B cell (primary cell): ENCODE results near the gene SPG7. TPM values are rescaled to one million over a fixed set of nuclear protein-coding genes. Genes with fewer than 3 reads are reported as not detected.
A peak's percentile ranks its signal among the peaks of the same experiment; 100 is the strongest.

ENCODE experiments used
- ATAC-seq: fragments of 200-7000 bp; cut with Tn5 transposase; one replicate; pipeline ENCODE4 v1.10.0; 2021; ENCODE audit warnings: low read depth, mild to moderate bottlenecking, moderate number of reproducible peaks, moderate library complexity
- CTCF ChIA-PET: fragments of 350-600 bp; sonication (Branson Sonifier 250); formaldehyde crosslinking; loops from one replicate; lab custom pipeline; 2021; ENCODE audit warnings: antibody characterized with exemption, inconsistent platforms; lab: Charles Lee
- POLR2A ChIA-PET: fragments of 350-600 bp; sonication (Branson Sonifier 250); formaldehyde crosslinking; loops from one replicate; lab custom pipeline; 2021; ENCODE audit warnings: antibody characterized with exemption; lab: Charles Lee
- DNase-seq: peaks from one replicate; pipeline ENCODE4 v3.0.0; 2013
- H2AFZ ChIP-seq: 2 replicates; pipeline ENCODE4 v1.6.1; 2012; ENCODE audit warnings: mild to moderate bottlenecking, low read depth, low read length; ENCODE audit not compliant: insufficient read depth, poor library complexity, severe bottlenecking
- H3K27ac ChIP-seq, 2 donors: 1 replicate in 1 of 2; 2 replicates in 1 of 2; pipeline ENCODE4 v1.5.1; 2012 to 2013; ENCODE audit warnings: low read length in 2 of 2, mild to moderate bottlenecking in 2 of 2, moderate library complexity in 1 of 2
- H3K27me3 ChIP-seq, 4 experiments: fragments of 200-600 bp in 1 of 4; sonication (generic) in 1 of 4; replicated peaks in 1 of 4; 1 replicate in 2 of 4; 2 replicates in 2 of 4; pipeline versions ENCODE4 v1.6.1 to v1.7.0; 2013 to 2016; ENCODE audit warnings: low read length in 3 of 4, mild to moderate bottlenecking in 2 of 4, mixed read lengths in 1 of 4, moderate library complexity in 1 of 4; ENCODE audit not compliant: insufficient read depth in 4 of 4, control insufficient read depth in 3 of 4; ENCODE audit errors: control extremely low read depth in 1 of 4
- H3K36me3 ChIP-seq, 2 experiments: replicated peaks in 1 of 2; 1 replicate in 1 of 2; 2 replicates in 1 of 2; pipeline versions ENCODE4 v1.6.1 to v1.7.1; 2013; ENCODE audit warnings: low read length in 1 of 2; ENCODE audit not compliant: insufficient read depth in 2 of 2, control insufficient read depth in 1 of 2; ENCODE audit errors: control extremely low read depth in 1 of 2, extremely low read depth in 1 of 2
- H3K4me1 ChIP-seq, 2 donors: fragments of 200-600 bp in 1 of 2; sonication (generic) in 1 of 2; 1 replicate in 1 of 2; 2 replicates in 1 of 2; pipeline versions ENCODE4 v1.5.1 to v1.6.1; 2013 to 2017; ENCODE audit warnings: low read length in 2 of 2; ENCODE audit not compliant: control insufficient read depth in 2 of 2, insufficient read depth in 2 of 2
- H3K4me2 ChIP-seq: replicated peaks from 2 replicates; pipeline ENCODE3; 2012; ENCODE audit warnings: mild to moderate bottlenecking, low read depth, low read length; ENCODE audit not compliant: poor library complexity, severe bottlenecking
- H3K4me3 ChIP-seq, 5 experiments: fragments of 200-600 bp in 1 of 5; sonication (generic) in 1 of 5; 1 replicate in 3 of 5; 2 replicates in 2 of 5; pipeline versions ENCODE4 v1.5.1 to v1.7.0; 2011 to 2016; ENCODE audit warnings: low read length in 4 of 5, mild to moderate bottlenecking in 4 of 5, low read depth in 2 of 5, control low read depth in 1 of 5, moderate library complexity in 1 of 5; ENCODE audit not compliant: insufficient read depth in 1 of 5; ENCODE audit errors: control extremely low read depth in 1 of 5, extremely low read depth in 1 of 5
- H3K79me2 ChIP-seq: fragments of 200-600 bp; sonication (generic); one replicate; pipeline ENCODE4 v1.6.0; 2016; ENCODE audit warnings: low read length; ENCODE audit not compliant: control insufficient read depth, insufficient read depth
- H3K9ac ChIP-seq: fragments of 200-600 bp; sonication (generic); 2 replicates; pipeline ENCODE4 v1.6.1; 2017; ENCODE audit warnings: mild to moderate bottlenecking, low read length, moderate library complexity
- H3K9me3 ChIP-seq, 3 donors: one replicate each; pipeline versions ENCODE4 v1.6.1 to v1.7.1; 2013; ENCODE audit warnings: low read length in 2 of 3; ENCODE audit not compliant: control insufficient read depth in 2 of 3, insufficient read depth in 1 of 3; ENCODE audit errors: control extremely low read depth in 1 of 3
- H4K20me1 ChIP-seq: 2 replicates; pipeline ENCODE4 v1.6.0; 2012; ENCODE audit warnings: mild to moderate bottlenecking, low read length; ENCODE audit not compliant: insufficient read depth, control insufficient read depth, poor library complexity, severe bottlenecking
- H3K27ac Mint-ChIP-seq: one replicate; pipeline ENCODE4 v1.8.0; 2021; ENCODE audit warnings: mixed read lengths
- H3K27me3 Mint-ChIP-seq: one replicate; pipeline ENCODE4 v1.8.0; 2021; ENCODE audit warnings: mixed read lengths
- H3K4me1 Mint-ChIP-seq: one replicate; pipeline ENCODE4 v1.8.0; 2021; ENCODE audit warnings: mixed read lengths
- H3K4me3 Mint-ChIP-seq: one replicate; pipeline ENCODE4 v1.8.0; 2021; ENCODE audit warnings: mixed read lengths
- H3K9me3 Mint-ChIP-seq: one replicate; pipeline ENCODE4 v1.8.0; 2022; ENCODE audit warnings: mixed read lengths; ENCODE audit not compliant: insufficient read depth
- EZH2 ChIP-seq: IDR thresholded peaks from 2 replicates; pipeline ENCODE4 v1.6.1; 2012; ENCODE audit warnings: borderline replicate concordance, low read depth, mild to moderate bottlenecking, moderate library complexity, low read length; ENCODE audit not compliant: insufficient read depth, poor library complexity, severe bottlenecking
- WGBS: methylation state at CpG from one replicate; pipeline ENCODE4 v1.1.5; 2013; ENCODE audit warnings: missing lambda C conversion rate; ENCODE audit not compliant: insufficient coverage; 5-methylcytosine and 5-hydroxymethylcytosine counted together
- intact Hi-C: fragments of 100-400 bp; cut with micrococcal nuclease; formaldehyde crosslinking; loops from one replicate; pipeline ENCODE4 v1.10.0; 2022
- polyA plus RNA-seq: library from polyadenylated mRNA; depleted of rRNA; stranded (reverse); fragments of >200 nt; gene quantifications from 2 replicates; pipeline ENCODE4 v1.2.3, GENCODE V29; 2012
- total RNA-seq, 2 donors: library from RNA; stranded (reverse); fragments of 120-200 nt in 1 of 2; gene quantifications; 1 replicate in 1 of 2; 2 replicates in 1 of 2; pipeline versions ENCODE4 v1.2.3 to v1.2.4, GENCODE V29; 2013 to 2022
- TF ChIP-seq, protein P1 (sequence below): fragments of 200-600 bp; IDR thresholded peaks from one replicate; pipeline ENCODE4 v1.8.0; 2022; ENCODE audit warnings: antibody characterized with exemption, mild to moderate bottlenecking

The SPG7 gene
- total and polyA plus RNA-seq, 2 donors (not counting 1 experiment from before 2014, with no cell fraction given) = 146 to 157 TPM

DNA sequence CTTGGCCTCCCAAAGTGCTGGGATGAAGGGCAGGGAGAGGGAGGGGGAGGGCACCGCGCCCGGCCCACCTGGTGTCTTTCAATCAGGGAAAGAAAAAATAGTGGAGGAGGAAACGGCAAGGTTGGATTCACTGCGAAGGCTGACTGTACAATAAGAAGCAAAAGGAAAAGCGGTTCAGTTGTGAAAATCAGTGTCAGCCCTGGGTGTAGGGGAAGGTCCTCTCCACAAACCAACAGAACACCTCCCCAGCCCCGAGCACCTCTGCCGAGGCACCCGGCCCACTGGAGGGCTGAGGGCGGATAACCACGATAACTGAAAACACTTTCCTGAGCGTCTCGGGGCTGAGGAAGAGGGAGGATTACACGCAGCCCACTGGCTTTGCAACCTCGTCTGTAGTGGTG, 1.4 kb upstream of the SPG7 start:
- H3K4me1 Mint-ChIP-seq = peaks cover 31% of the 10 kb centered on the region
- Histone ChIP-seq H2AFZ (no peak overlapping the region), H3K36me3 (peaks cover 4 to 14% of the 10 kb centered on the region in 2 experiments), H3K9ac (peak overlapping the region; percentile 86), H3K4me2 (peak overlapping the region; percentile 96), H3K27me3 (no peaks in the 10 kb centered on the region), H3K79me2 (peaks cover 38% of the 10 kb centered on the region), H3K9me3 (no peaks in the 10 kb centered on the region), H3K4me1 (peaks cover 34 to 38% of the 10 kb centered on the region in 2 donors), H3K27ac (no peak overlapping the region), H3K4me3 (peak overlapping the region in 2 of 5 experiments; percentile 73 to 92), H4K20me1 (peaks cover 22% of the 10 kb centered on the region)
- H3K27ac Mint-ChIP-seq = peak overlapping the region; percentile 26
- CTCF ChIA-PET = interaction anchor here (0.9 to 3.4 kb wide), 3 partner anchors 12 to 172 kb away, joined by 3 to 19 read pairs (median 3); no protein-coding TSS in a partner anchor
- ATAC-seq (no peak), DNase-seq (no peak)
- H3K27me3 Mint-ChIP-seq = no peaks in the 10 kb centered on the region
- no peak for TF ChIP-seq EZH2
- TF ChIP-seq, protein P1, sequence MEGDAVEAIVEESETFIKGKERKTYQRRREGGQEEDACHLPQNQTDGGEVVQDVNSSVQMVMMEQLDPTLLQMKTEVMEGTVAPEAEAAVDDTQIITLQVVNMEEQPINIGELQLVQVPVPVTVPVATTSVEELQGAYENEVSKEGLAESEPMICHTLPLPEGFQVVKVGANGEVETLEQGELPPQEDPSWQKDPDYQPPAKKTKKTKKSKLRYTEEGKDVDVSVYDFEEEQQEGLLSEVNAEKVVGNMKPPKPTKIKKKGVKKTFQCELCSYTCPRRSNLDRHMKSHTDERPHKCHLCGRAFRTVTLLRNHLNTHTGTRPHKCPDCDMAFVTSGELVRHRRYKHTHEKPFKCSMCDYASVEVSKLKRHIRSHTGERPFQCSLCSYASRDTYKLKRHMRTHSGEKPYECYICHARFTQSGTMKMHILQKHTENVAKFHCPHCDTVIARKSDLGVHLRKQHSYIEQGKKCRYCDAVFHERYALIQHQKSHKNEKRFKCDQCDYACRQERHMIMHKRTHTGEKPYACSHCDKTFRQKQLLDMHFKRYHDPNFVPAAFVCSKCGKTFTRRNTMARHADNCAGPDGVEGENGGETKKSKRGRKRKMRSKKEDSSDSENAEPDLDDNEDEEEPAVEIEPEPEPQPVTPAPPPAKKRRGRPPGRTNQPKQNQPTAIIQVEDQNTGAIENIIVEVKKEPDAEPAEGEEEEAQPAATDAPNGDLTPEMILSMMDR = no peak
- no peaks in the 10 kb centered on the region for H3K9me3 Mint-ChIP-seq
- intact Hi-C loops = loop anchor here (5.0 kb wide), 2 partner anchors 84 to 189 kb away; no protein-coding TSS in a partner anchor
- peak overlapping the region; percentile 66 for H3K4me3 Mint-ChIP-seq
- POLR2A ChIA-PET = interaction anchor here (0.6 to 2.5 kb wide), 4 partner anchors 18 to 160 kb away, joined by 3 to 16 read pairs (median 5); no protein-coding TSS in a partner anchor
- WGBS = 8% methylated on average over 2 of the region's 15 CpGs

DNA sequence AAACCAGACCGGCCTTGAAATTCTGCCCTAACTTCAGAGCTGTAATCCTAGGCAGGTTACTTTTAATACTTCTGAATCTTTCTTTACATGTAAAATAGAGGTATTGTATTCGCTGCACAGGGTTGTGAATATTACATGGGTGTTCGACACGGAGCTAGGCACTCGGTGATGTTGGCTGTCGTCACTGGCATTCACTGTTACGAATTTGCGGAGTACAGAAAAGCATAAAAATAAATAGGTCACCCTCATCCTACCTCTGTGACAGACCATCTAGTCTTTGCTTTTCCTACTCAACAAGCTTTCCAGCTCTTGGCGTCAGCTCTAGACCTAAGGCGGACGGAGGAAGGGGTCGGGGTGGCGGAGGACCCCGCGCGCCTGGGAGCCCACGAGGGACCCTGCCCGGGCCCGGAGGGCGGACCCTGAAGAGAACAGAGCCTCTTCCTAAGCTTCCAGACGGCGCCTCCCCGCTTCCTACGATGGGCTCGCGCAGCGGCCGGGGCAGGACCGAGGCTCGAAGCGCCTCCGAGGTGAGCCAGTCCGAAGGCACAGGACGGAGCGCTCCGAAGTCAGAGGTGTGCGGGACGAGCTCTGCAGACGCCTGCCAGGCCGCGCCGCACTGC, 879 bp upstream of the SPG7 start:
- peak overlapping the region; percentile 71 to 87 for H3K27ac ChIP-seq
- ATAC-seq (no peak), DNase-seq (no peak)
- Mint-ChIP-seq H3K27ac (peak overlapping the region; percentile 56), H3K27me3 (no peaks in the 10 kb centered on the region), H3K4me3 (peak overlapping the region; percentile 94), H3K4me1 (peaks cover 31% of the 10 kb centered on the region), H3K9me3 (no peaks in the 10 kb centered on the region)
- H3K27me3 ChIP-seq = no peaks in the 10 kb centered on the region
- POLR2A ChIA-PET = interaction anchor here (0.6 to 2.5 kb wide), 7 partner anchors 18 to 266 kb away, joined by 3 to 16 read pairs (median 5); no protein-coding TSS in a partner anchor
- H3K9me3 ChIP-seq = no peaks in the 10 kb centered on the region
- TF ChIP-seq, protein P1 = no peak
- TF ChIP-seq EZH2 = no peak
- H2AFZ ChIP-seq = peak overlapping the region; percentile 92
- intact Hi-C loops = loop anchor here (5.0 kb wide), 2 partner anchors 85 to 190 kb away; no protein-coding TSS in a partner anchor
- H3K4me1 ChIP-seq = peaks cover 34 to 38% of the 10 kb centered on the region in 2 donors
- H4K20me1 ChIP-seq = peaks cover 22% of the 10 kb centered on the region
- H3K36me3 ChIP-seq = peaks cover 4 to 18% of the 10 kb centered on the region in 2 experiments
- H3K9ac ChIP-seq = peak overlapping the region; percentile 86
- peak overlapping the region in 4 of 5 experiments; percentile 61 to 92 (median 80) for H3K4me3 ChIP-seq
- WGBS = 4% methylated on average over 36 of the region's 42 CpGs
- peaks cover 40% of the 10 kb centered on the region for H3K79me2 ChIP-seq
- CTCF ChIA-PET = interaction anchor here (0.9 to 3.4 kb wide), 4 partner anchors 12 to 219 kb away, joined by 3 to 19 read pairs (median 4); no protein-coding TSS in a partner anchor
- peak overlapping the region; percentile 96 for H3K4me2 ChIP-seq
